ENCODE measurements around the gene RIPK1.

Gene RIPK1

DNA sequence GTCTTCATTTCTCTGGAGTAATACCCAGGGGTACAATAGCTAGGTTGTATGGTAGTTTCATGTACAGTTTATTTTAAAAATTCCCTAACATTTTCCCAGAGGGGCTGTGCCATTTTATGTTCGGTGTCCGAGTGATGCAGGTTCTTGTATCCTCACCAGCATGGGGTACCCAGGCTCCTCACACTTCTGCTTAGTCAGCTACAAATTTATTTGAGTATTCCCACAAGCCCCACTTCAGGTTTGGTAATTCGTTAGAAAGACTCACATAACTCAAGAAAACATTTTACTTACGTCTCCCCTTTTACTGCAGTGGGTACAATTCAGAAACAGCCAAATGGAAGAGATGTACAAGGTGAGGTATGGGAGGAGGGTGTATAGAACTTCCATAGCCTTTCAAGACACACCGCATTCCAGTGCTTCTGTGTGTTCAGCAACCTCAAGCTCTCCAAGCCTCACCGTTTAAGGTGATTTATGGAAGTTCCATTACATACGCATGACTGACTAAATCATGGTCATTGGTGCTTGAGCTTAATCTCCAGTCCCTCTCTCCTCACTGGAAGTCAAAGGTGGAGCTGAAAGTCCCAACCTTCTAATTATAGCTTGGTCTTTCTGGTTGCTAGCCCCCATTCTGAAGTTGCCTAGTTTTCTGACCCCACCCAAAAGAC is 18.1 kb downstream of the RIPK1 start:
- DNase-seq, result no peak

DNA sequence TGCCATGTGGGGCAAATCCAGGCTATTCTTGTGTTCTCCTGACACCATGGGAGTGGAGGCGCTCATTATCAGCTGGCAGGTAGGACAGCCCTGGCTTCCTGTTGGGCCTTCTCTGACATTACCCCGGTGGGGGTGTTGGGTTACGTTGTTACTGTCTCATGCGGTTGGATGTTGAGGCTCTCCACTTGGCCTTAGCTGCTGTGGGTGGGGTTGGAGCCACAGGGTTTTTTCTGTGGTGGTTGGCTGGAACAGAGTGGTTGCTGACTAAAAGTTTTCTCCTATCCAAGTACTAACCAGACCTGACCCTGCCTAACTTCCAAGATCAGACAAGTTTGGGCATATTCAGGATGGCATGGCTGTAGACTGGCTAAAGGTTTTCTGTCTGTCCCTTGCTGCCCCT is 20.2 kb downstream of the RIPK1 start:
- no peak for DNase-seq

DNA sequence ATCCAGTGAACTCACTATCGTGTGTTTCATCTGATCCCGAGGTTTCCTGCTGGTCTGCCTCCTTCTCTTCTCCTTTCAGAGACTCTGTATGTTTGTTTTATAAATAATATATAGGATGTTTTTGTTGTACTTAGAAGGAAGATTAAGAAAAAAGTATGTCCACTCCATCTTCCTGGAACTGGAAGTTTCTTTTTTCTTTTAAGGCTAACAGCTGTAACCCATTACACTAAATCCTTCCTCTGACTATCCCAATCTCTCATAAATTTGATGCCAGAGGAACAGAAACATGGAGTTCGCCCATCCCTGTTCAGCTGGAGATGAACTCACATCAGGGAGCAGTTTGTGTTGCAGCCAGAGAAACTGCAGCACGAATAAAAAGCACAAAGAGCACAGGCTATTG is 20.7 kb downstream of the RIPK1 start:
- no peak for DNase-seq

DNA sequence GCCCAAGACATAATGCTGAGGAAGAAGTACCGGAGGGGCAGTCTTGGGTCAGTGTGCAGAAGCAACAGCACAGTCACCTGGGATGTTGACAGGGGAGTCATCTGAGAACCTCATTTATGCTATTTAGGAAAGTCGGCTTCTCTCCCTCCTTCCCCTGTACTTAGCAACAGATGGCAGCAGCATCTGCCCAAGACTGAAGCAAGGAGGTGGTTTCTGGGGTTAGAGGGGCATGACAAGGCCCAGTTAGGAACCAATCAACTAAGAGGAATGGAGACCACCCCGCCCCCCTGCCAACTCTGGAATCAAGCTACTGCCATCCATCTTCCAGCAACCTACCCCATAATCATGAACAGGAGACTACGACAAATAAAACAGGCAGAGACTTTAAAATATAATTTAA is 21.7 kb downstream of the RIPK1 start:
- DNase-seq, result no peak

DNA sequence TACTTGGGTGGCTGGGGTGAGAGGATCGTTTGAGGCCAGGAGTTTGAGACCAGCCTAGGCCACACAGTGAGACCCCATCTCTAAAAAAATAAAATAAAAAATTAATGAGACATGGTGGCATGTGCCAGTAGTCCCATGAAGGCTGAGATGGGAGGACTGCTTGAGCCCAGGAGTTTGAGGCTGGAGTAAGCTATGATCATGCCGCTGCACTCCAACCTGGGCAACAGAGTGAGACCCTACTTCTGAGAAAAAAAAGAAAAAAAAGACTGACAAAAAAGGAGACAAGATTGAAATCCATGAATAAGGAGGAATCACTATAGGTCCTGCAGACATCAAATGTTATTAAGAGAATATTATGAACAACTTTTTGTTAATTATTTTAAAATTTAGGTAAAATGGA is 26.5 kb downstream of the RIPK1 start:
- DNase-seq, result no peak

DNA sequence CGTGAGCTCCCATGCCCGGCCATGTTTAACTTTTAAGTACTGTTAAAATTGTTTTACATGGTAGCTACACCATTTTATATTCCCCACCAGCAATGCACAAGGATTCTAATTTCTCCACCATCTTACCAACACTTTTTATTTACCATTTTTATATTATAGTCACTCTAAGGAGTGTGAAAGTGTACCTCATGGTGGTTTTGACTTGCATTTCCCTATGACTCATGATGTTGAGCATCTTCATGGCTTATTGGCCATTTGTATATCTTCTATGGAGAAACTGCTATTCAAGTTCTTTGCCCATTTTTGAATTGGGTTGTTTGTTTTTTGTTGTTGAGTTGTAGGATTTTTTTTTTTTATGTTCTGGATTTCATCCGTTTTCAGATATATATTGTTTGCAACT is 34.6 kb downstream of the RIPK1 start:
- no peak for DNase-seq

DNA sequence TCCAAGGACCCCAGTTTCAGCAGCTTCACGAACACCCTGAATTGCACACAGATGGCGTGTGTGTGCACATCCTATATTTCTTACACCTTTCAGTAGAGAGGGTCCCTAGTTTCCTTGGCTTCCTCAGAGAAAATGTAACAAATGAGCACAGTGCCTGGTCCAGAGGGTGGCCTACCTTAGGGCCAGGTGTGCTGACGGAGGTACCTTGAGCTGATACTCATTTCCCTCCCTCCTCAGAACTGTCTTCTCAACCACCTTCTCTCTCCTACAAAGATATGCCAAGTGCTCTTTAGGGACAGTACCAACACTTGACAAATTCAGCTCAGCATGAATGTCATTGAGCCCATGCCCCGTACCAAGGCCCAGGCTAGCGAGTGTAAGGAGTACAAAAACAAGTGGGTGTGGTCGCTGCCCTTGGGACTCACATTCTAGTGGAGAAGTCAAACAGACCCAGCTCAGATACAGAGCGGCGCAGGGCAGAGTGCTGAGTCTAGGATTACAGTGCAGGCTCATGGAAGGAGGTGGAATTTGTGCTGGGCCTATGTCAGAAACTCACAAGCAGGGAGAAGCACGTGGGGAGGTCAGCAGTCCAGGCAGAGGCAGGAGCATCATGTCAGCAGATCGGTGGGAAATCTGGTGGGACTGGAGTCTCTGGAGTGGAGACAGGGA is 40.6 kb downstream of the RIPK1 start:
- no peak for DNase-seq

DNA sequence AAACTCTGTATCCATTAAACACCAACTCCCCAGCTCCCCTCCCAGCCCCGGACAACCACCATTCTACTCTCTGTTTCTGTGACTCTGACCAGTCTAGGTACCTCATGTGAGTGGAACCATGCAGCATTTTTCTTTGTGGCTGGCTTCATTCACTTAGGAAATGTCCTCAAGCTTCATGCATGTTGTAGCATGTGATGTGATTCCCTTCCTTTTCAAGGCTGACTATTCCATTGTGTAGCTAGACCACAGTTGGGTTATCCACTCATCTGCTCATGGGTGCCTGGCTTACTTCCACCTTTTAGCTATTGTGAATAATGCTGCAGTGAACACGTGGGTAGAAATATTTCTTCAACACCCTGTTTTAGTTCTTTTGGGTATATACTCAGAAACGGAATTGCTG is 41.5 kb downstream of the RIPK1 start:
- no peak for DNase-seq

DNA sequence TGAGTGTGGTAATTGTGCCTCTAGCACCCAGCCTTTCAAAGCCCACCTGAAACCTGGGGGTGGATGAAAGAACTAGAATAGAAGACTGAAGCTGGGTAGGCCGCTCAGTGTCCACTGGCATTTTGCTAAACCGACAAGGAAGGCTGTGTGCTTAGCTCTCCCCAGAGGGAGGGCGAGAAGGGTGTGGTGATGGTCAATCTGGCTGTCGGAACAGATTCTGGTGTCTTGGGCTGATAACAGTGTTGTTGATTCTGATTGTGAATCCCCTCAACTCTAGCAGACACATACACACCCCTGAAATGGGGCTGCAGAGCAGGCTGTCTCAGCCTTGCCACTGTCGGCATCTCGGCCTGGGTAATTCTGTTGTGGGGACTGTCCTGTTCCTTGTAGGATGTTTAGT is 46.1 kb downstream of the RIPK1 start:
- DNase-seq, result no peak

DNA sequence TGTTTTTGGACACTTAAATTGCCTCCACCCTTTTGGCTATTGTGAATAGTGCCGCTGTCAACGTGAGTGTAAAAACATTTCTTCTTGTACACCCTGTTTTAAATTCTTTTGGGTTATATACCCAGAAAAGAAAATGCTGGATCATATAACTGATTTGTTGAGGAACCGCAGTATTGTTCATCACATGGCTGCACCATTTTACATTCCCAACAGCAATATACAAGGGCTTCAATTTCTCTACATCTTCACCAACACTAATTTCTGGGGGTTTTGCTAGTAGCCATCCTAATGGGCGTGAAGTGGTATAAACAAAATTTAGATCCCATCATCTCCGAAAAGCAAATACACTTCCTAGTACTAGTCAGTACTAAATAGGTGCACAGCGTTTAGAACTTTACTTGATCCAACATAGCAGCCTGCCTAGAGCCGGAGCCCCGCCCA is 49.6 kb downstream of the RIPK1 start:
- no peak for DNase-seq

DNA sequence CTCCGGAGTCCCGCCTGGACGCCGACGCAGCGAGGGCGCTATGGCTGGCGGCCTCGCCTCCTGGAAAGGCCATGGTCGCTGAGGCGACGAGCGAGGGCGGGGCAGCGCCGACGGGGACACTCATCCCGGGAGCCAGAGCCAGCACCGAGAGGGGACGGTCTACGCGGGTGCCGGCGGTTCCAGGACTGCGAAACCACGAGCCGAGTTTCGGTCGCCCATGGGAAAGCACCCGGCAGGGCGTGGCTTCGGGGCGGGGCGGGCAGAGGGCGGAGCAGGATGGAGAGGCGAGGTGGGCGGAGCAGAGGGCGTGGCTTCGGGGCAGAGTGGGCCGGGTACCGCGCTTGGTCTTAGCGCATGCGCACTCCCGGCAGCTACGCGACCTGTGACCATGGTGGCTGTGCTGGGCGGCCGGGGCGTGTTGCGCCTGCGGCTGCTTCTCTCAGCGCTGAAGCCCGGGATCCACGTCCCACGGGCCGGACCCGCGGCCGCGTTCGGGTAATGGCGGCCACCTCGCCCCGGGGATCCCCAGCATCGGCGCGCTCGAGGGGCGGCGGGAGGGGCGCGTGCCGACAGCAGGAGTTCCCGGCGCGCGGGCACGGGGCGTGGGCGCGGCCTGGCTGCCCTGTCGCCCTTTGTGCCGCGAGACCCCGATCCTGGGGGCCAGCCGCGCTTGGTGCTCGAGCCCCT is 50.2 kb downstream of the RIPK1 start, which contains the start of gene BPHL:
TSS of gene BPHL (plus strand) at position 359 of the 687 bp plus-strand sequence. CDS start at position 389, 30 bp downstream.
- DNase-seq, result peak; percentile 99

DNA sequence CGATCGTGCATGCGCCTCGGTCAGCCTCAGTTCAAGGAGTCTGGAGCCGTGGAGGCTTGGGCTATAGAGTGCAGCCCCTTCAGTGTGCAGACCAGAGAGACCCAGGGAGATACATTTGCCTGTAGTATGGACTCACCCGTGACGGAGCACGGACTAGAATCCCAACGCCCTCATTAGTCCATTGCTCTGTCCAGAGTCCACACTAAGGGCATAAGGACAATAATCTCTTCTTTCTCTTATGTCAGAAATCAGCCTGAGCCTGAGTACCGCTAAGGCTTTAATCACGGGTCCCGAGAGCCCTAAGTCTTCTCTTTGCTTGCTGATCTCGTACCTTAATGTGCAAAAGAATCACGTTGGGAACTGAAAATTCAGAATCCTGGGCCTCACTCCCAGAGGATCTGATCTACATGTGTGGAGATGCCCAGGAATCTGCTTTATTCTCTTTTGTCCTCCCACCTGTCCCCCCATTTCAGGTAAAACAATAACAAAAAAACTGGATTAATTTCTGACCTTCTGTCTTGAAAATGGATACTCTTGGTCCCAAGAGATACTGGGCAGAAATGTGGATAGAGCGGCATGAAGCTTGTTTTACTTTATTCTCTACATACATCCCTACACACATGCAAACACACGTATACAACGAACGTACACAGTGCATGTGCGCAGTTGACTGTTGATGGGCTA is 50.9 kb downstream of the RIPK1 start:
- no peak for DNase-seq

DNA sequence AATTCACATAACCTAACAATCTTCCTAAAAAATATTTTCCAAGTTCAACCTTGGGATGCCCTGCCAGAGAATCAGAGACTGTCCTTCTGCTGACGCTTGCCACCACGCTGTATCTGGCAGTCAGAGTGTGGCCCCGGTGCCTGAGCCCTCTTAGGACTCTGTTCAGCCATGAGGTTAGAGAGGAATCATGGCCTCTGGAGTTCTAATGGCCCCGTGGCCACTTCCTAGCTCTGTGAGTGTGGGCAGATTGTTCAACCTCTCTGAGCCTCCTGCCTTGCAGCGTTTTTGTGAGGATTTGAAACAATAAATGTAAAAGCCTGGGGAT is 52.4 kb downstream of the RIPK1 start:
- DNase-seq, result no peak

DNA sequence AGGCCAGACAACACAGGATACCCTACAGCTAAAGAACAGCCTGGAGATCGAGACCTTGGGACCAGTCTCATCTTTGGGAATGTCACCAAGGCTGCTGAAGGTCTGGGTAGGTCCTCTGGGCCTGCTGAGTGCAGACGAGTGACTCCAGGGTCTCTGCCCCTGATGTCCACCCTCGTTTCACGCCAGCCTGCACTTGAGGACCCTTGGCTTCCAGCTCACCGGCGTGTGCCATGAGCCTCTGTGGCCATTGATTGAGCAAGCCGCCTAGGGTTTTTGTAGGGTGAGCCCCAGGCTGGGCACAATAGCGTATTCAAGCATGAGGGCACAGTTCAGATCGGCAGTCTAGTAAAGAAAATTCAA is 54.5 kb downstream of the RIPK1 start:
- DNase-seq, result no peak

DNA sequence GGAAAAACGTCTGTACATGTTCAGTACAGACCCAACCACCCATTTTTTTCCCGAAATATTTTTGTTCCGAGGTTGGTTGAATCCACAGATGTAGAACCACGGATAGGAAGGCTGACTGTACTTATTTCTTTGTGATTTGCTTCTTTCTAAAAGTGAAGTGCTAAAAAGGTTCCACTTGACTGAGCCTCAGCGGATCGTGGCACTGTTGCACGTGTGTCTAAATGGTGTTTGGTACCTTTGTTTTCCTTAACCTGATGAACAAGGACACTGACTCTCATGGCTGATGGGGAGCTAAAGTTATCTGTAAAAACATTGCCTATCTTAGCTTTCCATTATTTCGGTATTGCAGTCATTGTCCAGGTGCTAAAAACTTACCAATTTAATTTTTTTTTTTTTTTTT is 56.4 kb downstream of the RIPK1 start:
- no peak for DNase-seq

DNA sequence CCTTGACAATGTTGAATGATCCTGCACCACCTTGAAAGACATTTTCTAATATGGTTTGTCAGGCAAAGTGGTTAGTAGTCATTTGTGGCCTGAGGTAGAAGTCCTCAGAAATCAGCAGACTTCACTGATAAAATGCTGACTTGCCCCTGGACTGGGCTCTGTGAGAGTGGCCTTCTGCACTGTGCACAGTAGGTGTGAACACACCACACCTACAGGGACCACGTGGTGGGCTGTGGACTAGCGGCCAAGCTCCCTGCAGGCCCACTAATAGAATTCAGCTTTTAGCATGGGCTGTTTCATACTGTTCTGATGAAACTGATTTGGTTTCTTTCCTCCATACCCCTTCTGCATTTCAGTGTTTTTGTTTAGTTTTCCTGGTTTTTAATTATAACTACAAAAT is 57.5 kb downstream of the RIPK1 start:
- DNase-seq, result no peak

DNA sequence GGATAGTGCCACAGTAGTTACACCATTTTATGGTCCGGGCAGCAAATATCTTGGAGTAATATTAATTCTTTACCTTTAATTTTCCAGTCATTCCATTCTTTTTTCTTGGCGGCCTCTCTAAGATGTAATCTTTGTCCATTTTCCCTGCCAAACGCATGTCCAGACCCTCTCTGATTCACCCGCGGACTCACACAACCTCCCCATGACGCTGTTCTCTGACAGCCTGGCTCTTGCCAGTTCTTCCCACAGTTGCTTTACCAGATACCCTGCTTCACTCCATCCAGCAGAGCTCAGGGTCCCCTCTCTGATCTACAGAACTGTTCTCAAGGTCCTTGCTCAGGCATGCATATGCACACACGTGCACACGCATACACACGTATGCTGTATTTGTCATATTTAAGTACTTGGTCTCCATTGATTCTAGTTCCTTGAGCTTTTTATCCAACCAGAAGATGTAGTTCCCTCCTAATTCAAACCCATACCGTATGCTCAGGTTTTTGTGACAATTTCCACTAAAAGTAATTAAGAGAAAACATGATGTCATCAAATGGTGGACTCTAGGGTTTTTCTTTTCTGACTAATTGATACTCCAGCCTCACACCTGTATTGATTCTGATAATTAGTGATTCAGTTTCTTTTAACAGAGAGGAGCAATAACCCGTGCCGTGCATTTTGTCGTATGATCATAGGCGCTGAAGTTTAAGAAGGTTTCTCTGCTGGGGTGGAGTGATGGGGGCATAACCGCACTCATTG is 60.2 kb downstream of the RIPK1 start:
- DNase-seq, result no peak

DNA sequence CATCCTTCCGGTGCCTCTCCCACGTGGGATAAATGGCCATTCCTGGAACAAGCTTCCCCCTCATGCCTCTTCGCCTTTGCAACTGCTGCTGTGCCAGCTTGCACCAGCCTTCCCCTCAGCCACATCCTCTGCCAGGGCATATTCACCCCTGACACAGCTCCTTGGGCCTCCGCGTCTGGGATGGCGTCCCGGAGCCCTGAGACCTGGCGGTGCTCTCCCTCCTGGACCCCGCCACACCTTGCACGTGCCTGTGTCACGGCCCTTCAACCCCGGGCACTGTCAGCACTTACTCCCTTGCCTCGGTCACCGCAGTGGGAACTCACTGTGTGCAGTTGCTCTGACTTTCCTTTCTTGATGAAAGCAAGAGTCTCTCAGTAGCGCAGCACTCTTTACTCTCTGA is 63.4 kb downstream of the RIPK1 start:
- no peak for DNase-seq

DNA sequence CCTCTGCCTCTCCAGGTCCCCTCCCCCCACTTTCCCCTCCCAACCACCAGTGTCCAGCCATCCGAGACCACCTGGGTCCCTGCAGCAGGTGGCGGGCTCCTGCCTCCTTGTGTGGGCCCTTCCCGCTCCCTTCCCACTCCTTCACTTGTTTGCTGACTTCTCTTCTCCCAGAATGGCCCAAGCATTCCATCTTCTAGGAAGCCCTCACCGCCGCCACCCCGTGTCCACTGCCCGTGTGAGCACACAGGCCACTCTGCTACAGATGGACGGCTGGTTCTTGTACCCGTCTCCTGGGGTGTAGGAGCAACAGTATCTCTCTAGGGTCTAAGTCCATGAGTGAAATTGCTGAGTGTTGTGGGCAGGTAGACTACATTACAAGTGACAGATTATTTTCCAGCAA is 65.2 kb downstream of the RIPK1 start:
- DNase-seq, result no peak

DNA sequence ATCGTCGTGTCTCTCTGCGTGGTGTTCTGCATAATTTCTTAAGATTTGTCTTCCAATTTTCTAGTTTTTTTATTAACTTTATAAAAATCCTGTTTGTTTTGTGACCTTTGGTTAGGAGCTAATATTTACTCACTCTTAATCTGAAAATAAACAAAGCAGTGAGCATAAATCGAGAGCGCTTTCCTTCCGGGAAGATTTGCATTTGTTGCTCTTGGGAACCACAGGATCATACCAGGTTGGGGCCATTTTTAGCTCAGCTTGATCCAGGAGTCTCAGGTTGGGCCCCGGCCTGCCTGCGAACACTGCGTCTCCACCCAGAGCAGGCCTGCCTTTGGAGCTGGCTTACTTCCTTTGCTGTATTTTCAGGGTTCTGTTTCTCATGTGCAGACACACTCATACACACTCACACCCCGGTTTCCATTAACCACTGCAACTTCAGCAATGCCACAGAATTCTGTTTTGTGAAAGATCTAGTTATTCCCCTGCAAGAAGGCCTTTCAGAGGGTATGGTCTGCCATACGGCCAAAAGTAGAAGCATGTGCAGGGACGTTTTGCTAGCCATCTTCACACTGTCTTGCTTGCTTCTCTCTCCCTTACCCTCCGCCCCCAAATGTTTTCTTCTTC is 67.5 kb downstream of the RIPK1 start:
- DNase-seq, result no peak

DNA sequence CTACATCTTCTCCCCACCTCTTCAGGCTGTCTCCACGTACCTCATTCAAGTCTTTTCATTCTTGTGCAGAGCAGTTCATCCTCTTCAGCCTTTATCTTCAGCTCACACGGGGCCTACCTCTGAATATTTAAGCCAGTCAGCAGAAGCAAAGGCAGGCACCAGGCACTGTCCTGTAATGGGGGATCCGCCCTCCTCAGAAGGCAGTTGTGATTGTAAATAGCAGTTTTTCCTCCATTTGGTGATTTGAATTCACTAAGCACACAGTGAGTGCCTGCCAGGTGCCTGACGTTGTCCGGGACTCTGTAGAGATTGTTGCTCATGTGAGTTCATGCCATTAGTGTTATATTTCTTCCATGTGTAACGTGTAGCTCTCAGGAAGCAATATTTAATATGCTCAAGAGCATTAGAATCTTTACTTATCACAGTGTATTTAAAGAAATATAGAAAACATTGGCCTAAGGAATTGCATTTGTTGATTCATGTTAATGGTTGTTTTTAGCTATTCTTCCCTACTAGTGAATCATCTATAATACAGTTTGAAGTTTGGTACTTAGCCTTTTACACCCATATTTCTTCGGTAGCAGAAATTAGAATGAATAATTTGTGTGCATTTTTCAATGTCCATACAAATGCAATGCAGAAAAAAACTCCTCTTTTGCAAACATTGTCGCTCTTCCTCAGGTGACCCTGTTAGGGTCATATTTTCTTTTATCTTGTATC is 68.2 kb downstream of the RIPK1 start:
- no peak for DNase-seq

Measured in CD4-positive, alpha-beta T cell treated with Interleukin-12 subunit alpha and Interleukin-12 subunit beta, for 1 hour (primary cell).